ENCODE results near the gene ANKRD65.

DNA sequence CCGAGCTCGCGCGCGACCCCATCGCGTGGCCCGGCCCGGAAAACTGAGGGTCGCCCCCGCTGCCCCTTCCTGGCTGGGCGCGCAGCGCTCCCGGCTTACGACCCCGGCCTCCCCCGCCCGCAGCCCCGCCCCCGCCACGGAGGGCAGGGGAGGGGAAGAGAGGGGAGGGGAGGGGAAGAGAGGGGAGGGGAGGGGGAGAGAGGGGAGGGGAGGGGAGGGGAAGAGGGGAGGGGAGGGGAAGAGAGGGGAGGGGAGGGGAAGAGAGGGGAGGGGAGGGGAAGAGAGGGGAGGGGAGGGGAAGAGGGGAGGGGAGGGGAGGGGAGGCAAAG lies 6.7 kb upstream of the ANKRD65 start:
- TF ChIP-seq POLR2A (IDR thresholded peaks at IDR 0.05) = no peak
- TF ChIP-seq, protein P1, sequence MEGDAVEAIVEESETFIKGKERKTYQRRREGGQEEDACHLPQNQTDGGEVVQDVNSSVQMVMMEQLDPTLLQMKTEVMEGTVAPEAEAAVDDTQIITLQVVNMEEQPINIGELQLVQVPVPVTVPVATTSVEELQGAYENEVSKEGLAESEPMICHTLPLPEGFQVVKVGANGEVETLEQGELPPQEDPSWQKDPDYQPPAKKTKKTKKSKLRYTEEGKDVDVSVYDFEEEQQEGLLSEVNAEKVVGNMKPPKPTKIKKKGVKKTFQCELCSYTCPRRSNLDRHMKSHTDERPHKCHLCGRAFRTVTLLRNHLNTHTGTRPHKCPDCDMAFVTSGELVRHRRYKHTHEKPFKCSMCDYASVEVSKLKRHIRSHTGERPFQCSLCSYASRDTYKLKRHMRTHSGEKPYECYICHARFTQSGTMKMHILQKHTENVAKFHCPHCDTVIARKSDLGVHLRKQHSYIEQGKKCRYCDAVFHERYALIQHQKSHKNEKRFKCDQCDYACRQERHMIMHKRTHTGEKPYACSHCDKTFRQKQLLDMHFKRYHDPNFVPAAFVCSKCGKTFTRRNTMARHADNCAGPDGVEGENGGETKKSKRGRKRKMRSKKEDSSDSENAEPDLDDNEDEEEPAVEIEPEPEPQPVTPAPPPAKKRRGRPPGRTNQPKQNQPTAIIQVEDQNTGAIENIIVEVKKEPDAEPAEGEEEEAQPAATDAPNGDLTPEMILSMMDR (IDR thresholded peaks at IDR 0.05 in 8 of 11, conservative IDR thresholded peaks at IDR 0.05 in 3 of 11) = no peak
- no peak for TF ChIP-seq POLR2AphosphoS5 (IDR thresholded peaks at IDR 0.05)

Data from spleen (tissue), 7 donors.